GM21526 (cell line): Measurements from ENCODE around the gene LPGAT1.
"Not testable (repeated sequence)": the region's sequence is repeated elsewhere in the genome, so short reads cannot be mapped to it uniquely, and the experiment has no call there.

Experiments
- ATAC-seq: cut with Tn5 transposase; IDR thresholded peaks from one replicate; pipeline ENCODE4 v1.9.1; 2021; ENCODE audit warnings: moderate library complexity; ENCODE audit not compliant: unreplicated experiment, low FRiP score

LPGAT1 gene

DNA sequence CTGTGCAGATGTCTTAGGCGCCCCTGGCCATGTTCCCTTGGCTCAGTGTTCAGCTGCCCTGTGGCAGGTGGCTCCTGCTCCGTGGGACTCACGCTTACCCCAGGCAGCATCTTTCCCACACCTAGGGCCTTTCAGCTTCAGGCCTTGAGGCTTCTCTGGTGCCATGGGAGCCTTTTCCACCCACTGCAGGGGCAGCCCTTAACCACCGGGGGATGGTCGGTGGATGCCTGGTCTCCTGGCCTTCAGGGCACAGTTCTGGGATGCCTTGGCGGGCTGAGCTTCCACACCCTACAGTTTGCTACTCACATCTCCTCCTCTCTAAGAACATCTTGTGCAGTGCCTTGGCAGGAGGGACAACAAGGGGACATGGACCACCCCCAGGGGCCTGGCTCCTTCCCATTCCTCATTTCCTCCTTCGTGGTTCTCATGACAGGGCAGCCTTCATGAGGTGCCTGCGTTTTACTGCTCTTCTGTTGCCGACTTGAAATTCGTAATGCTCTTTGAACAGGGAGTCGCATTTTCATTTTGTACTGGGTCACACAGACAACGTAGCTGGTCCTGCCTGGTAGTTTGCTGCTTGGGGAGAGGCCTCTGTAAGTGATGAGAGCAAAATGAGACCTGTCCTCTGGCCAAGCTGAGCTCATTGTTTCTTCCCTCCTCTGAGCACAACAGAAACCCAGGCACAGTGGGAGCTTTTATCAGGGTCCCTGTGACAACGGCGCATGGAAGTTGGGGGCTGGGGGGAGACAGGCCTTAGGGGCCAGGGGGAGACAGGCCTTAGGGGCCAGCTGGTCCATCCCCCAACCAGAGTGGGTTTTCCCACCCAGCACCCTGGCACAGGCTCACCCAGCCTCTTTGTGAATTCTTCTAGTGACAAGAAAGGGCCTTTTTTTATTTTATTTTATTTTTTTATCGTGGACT is 93.2 kb downstream of the LPGAT1 start:
- no peak for ATAC-seq

DNA sequence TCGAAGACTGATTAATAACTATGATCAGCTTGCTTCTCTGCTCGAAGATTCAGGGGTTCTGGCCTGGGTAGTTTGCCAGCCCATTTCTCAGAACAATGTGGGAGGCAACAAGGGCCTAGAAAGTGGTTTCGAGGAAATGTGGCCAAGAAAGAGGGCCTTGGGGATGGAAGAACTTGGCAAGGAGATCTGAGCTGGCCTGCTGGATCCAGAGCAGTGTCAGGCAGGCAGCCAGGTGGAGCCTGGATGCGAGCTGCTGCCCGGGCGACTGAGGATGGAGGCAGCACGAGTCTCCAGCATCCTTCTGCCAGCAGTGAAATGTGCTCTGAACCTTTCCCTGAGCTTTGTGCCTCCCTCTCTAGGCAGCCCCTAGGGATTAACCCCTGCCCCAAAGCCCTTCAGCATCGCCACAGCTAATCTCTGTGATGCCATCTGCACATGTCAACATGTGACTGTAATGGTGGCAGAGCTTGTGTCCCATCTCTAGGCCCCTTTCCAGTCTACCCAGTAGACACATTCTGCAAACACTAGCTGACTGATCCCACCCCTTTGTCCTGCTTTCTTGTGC is 94.1 kb downstream of the LPGAT1 start:
- no peak for ATAC-seq

GRCh38 chr1:211735208-211736170 is 95.1 kb downstream of the LPGAT1 start:
- ATAC-seq, result no peak

DNA sequence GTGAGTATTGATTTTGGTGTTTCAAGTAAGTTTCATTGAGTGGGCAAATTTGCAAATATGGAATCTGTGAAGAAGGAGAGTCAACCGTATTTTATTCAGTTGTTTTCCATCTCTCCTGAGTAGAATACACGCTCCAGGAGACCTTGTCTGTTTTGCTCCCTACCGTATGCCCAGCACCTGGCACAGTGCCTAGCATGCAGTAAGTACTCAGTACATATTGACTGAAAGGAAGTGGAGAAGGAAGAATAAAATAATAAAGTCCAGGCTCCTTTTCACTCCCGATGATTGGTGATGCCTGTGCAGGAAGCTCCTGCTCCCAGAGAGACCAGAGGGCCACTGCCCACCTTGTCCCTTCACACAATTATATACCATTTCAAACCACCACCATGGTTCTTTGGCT is 95.8 kb downstream of the LPGAT1 start:
- ATAC-seq, result no peak

DNA sequence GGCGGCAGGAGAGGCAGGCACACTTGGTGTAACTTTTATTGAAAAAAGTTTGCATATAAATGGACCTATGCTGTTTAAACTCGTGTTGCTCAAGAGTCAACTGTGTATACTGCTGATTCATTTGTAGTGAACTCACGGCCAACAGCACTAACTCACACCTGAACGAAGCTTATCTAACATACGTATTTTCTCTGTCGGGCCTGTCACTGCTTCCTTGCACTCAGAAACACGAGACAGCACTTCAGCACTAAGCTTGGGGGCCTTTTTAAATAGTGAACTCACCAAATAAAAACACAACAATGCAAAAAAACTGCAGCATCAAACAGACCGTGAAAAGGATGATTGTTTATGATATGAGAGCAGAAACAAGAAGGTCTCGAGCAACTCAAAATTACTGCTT is 96.2 kb downstream of the LPGAT1 start:
- no peak for ATAC-seq

DNA sequence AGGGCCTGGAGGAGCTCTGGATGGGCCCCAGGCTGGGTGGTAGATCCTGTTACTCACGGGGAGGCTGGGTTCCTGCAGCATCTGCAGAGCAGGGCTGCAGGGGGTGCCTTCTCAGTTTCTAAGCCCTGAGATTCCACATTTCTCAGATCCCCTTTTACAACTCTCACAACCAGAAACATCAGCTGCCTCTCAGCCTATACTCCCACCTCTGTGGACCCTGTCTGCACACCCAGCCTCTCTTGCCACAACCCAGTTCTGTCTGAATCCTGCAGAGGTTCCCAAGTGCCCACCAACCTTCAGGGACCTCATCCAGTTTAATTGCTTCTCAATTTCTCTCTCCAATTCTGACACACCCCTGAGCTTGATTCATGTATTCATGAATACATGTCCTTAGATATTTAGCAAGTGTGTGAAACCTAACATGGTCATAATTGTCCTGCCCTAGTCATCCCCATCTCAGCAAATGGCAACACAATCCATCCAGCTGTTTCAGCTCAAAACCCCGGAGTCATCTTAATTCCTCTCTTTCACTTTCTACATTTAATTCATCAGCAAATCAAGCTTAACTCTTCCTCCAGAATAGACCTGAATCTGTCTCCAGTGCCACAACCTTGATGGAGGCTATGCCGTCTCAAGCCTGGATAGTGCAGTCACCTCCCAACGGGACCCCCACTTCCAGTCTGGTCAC is 98.1 kb downstream of the LPGAT1 start:
- ATAC-seq, result peak; percentile 74

DNA sequence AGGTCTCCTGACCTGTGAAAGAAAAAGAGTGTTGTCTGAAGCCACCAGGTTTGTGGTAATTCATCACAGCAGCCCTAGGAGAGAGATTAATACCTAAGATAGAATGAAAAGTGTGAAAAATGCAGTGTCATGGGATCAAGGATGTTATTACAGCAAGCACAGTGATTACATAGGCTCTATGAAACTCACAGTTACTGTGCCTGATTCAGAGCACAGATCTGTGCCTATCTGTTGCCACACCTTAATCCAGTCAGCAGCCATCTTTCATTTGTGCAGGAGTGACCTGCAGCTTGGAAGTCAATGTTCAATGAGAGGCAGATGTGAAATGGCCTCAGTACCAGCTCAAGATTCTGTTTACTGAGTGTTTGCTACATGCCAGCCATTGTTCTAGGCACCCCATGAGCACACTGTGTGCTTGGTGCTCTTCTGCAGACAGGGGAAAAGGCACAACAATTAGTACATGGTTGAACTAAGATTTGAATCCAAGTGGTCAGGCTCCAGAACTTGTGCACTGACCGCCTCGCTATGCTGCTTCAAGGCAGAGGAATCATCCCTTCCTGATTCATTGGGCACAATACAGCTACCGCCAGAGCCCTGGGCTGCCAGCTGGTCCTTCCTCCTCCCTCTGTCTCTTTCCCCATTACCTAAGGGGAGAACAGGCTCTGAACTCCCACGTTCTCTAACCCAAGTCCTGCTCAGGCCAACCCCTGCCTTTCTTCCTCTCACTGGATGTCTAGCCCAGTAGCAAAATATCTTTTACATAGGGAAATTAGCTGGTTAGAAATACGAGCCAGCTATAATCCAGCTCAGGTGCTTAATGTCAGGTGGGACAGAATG is 98.9 kb downstream of the LPGAT1 start:
- no peak for ATAC-seq

DNA sequence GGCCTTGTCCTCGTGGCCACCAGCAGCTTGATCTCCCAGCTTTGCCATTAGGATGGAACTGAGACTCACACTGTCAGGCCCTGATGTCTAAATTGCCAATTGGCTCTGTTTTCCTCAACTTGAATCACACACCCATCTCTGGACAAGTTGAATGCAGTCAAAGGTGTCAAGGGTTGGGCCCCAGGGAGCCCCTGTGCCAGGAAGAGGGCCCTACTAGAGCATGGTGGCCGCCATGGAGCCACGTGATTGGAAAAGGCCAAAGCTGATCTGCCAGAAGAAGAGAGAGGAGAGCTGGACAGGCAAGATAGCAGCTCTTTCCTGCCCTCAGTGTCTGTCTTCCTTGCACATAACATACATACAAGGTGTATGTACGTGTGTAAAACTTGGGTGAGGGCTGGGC is 100.2 kb downstream of the LPGAT1 start:
- ATAC-seq, result no peak

DNA sequence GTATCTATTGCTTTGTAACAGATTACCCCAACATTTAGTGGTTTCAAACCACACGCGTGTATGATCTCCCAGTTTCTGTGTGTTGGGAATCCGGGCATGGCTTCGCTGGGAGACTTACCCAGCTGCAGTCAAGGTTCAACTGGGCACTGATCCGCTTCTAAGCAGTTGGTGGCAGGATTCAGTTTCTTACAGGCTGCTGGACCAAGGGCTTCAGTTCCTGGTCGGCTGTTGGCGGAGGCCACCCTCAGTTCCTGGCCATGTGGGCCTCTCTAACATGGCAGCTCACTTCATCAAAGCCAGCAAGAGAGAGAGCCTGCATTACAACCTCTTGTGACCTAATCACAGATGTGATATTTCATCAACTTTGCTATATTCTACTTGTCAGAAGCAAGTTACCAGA is 101.3 kb downstream of the LPGAT1 start:
- ATAC-seq, result no peak

- ATAC-seq, result no peak
Observed at GRCh38 chr1:211726467-211726995, 104.0 kb downstream of the LPGAT1 start.

DNA sequence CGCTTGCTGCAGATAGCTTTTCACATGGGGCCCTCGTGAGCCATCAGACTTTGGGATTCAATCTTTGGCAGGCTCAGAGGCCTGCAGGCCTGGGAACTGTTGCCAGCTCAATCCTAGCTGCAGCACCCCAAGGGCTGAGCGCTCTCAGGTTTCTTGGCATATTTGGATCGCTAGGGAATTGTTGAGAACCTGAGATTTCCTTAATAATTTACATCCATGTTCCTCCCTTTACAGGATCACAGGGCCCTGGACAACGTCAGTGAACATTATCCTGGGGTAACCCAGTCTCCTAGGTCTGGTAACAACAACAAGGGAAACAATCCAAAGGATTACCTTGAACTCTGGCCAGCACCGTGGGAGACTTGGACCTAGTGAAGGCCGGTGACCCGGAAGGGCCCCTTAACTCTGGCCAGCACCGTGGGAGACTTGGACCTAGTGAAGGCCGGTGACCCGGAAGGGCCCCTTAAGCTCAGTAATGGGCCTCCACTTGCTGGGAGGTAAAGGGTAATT is 105.8 kb downstream of the LPGAT1 start:
- no peak for ATAC-seq

DNA sequence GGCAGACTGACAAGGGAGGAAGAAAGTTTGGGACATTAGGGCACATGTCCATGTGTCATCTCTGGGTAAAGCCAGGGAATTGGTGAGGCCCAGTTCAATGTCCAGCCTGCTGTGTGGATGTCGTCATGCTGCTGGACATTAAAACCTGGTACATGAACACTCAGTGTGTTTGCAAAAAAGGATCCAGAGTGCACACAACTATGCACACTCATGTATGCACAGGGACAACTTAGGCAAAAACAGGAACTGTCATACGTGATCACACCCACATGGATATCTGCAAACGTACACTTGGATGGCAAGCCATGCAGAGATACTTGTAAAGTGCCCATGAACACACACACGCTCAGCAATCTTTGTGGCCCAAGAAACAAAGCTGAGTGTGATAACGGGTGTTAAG is 107.3 kb downstream of the LPGAT1 start:
- no peak for ATAC-seq

DNA sequence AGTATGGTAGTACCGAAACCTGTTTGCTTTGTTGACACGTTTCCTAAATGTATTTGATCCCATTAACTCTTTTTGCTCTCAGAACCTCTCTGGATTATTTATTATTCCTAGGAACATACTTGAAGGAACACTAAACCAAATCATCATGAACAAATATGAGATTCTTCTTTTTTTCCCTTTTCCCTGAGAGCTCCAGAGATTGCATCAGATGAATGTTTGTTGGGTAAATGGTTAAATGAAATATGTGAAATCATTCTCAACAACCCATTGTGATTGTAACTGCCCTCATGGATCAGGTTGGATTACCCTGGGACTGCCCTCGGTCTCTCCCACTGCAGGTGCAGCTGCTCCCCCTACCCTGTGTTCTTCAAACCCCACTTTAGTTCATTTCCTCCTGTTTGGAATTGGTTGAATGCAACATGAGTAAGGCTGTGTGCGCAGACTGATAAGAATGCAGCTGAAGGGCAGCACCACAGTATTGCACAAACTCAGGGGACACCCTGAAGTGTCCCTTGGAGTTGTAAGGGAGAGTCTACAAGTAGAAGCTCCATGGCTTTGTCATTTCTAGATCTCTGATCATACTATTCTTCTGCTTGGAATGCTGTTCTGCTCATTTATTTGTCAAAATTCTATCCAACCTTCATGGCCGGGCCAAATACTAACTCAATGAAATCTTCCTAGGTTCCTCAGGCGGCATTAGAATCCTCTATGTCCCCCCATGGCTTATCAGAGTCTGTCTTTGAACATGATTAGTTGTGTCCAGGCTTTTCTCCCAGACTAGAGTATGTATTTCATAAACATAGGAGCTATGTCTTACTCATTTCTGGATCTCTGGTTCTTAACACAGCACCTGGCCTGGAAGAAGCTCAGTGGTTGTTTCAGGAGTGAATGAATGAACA is 108.0 kb downstream of the LPGAT1 start:
- no peak for ATAC-seq

DNA sequence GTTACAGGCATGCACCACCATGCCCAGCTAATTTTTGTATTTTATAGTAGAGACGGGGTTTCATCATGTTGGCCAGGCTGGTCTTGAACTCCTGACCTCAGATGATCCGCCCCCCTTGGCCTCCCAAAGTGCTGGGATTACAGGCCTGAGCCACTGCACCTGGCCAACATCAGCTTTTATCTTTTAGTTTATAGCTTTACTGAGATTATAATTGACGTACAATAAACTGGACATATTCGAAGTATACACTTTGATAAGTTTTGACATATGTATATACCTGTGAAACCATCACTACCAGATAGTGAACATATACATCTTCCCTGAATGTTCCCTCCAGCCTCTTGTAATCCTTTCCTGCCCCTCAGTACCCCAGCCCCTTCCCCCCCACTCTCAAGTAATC is 114.0 kb downstream of the LPGAT1 start:
- not testable (repeated sequence) for ATAC-seq

GRCh38 chr1:211715971-211716370 is 114.6 kb downstream of the LPGAT1 start:
- ATAC-seq, result no peak

DNA sequence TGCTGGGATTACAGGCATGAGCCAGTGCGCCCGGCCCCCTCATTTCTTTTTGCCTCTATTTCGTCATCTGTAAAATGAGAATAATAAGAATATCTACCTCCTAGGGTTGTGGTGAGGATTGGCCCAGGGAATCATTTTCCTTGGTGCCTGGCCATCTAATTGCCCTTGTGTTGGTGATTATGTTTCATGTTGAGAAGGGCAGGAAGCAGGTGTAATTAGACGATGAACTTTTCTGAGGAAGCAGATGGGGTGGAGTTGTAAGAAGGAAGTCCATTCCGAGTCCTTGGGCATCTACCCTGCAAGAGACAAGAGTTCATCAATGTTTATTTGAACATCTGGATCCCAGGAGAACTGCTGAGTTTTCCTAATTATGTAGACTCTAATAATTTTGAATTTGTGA is 116.4 kb downstream of the LPGAT1 start:
- ATAC-seq, result no peak

DNA sequence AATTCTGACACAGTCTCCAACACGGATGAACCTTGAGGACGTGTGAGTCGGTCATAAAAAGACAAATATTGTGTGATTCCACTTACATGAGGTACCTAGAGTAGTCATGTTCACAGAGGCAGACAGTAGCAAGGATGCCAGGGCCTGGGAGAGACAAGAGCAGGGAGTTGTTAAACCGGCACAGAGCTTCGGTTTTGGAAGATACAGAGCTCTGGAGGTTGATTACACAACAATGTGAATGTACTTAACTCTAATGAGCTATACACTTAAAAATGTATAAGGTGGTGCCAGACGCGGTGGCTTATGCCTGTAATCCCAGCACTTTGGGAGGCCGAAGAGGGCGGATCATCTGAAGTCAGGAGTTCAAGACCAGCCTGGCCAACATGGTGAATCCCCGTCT is 117.3 kb downstream of the LPGAT1 start:
- no peak for ATAC-seq

DNA sequence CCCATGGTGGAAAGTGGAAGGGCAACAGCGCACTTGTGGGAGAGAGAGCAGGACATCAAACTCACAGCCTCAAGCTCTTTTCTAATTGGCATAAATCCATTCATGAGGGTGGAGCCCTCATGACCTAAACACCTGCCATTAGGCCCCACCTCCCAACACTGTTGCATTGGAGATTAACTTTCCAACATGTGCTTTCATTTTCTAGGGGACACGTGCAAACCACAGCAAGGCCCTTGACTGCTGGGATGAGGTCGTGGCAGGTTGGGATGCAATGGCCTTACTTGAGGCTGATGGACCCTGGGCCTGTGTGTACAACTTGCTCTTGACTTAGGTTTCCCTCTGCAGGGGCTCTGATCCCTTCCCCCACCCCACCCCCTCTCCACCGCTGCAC is 119.3 kb downstream of the LPGAT1 start:
- no peak for ATAC-seq
